HuH-7 (cell line): Measurements from ENCODE around the gene MYRFL.
"Not testable (repeated sequence)": the region's sequence is repeated elsewhere in the genome, so short reads cannot be mapped to it uniquely, and the experiment has no call there.

Experiments
- DNase-seq: peaks from one replicate; pipeline ENCODE4 v3.0.0; 2011; ENCODE audit warnings: low spot score

MYRFL gene

DNA sequence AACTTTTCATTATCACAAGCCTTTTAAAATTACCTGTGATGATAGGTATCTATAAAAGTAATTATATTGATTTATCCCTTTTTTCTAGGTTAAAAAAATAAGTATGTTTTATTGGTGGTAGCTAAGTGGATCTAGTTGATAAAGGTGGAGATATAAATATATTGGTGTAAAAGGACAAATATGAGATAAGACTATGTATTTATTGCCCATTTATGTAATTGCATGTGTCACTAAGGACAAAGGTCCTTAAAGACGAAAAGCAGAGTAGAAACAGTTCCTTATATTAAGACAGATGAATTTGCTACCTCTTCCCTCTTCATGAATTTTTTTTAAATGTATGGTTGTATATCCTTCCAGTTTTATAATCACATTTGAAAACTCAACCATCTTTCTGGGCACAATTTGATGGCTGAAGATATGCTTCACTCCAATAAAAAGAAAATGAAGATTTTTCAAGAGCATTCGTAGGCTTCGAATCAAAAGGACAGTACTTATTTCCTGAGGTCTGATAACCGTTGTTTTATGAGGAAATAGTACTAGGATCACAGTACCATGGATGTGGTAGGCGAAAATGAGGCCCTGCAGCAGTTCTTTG, at the start of gene MYRFL:
Gene MYRFL, plus strand, starts transcription at position 262 of the 595 bp plus-strand sequence. Its CDS starts 291 bp downstream, at position 553.
- no peak for DNase-seq

DNA sequence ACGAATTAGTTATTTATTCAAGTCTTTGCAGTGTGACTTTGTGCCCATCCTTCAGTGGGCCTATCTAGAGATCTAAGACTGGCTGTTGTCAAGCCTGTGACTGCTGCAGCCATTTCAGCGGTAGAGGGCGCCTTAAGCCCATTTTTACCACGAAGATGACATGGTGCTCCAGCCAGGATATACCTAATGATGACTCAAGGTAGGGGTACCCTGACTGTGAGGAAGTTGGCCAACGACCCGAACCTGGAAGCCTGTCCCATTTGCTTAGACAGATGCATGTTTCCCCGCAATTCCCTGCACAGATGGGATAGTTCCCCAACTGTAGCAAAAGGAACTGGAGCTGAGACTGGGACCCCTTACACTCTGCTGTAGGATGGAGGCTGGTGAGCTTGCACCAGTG, 45.1 kb upstream of the MYRFL start:
- DNase-seq, result peak; percentile 39

DNA sequence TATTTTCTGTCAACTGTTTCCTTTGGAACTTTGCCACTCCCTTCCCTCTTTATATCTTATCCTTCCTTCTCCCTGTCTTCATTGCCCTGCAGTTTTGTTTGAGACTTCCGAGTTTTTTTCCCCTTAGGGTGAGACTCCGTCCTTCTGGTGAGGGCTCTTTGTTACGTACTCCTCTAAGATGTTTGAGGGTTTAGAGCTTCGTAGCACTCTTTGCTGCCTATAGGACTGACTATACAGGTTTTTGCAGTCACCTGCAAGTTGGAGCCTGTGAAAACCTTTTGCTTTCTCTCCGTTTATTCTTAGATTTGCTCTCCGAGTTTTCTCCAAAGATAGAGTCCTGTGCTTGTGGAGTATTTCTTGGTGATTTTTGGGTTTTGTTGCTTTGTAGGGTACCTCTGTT, 41.7 kb upstream of the MYRFL start:
- no peak for DNase-seq

DNA sequence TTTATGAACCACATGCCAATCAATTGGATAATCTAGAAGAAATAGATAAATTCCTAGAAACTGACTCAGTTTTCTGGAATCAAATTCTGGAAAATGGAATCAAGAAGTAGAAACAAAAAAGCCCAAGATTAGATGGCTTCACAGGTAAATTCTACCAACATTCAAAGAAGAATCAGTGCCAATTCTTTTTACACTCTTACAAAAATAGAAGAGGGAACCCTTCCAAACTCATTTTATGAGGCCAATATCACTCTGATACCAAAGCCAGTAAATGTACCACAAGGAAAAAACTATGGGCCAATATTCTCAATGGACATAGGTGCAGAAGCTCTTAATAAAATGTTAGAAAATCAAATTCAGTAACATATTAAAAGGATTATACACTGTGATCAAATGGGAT, 35.7 kb upstream of the MYRFL start:
- DNase-seq, result no peak

DNA sequence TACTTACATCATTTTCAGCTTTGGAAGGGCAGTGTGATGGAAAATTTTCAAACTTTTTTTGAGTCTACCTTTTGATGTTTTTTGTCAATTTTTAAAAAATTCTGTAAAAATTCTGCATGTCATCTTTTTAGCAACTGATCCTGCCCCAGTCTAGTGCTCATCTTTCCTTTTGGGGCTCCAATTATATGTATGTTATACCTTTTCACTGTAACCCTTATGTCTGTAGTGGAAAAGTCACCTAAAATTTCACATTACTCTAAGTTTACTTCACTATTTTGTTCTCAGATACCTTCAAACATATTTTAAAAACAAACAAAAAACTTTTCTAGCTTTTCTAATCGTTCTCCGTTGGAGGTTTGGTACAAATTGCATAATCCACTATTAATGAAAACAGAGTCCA, 32.5 kb upstream of the MYRFL start:
- no peak for DNase-seq

DNA sequence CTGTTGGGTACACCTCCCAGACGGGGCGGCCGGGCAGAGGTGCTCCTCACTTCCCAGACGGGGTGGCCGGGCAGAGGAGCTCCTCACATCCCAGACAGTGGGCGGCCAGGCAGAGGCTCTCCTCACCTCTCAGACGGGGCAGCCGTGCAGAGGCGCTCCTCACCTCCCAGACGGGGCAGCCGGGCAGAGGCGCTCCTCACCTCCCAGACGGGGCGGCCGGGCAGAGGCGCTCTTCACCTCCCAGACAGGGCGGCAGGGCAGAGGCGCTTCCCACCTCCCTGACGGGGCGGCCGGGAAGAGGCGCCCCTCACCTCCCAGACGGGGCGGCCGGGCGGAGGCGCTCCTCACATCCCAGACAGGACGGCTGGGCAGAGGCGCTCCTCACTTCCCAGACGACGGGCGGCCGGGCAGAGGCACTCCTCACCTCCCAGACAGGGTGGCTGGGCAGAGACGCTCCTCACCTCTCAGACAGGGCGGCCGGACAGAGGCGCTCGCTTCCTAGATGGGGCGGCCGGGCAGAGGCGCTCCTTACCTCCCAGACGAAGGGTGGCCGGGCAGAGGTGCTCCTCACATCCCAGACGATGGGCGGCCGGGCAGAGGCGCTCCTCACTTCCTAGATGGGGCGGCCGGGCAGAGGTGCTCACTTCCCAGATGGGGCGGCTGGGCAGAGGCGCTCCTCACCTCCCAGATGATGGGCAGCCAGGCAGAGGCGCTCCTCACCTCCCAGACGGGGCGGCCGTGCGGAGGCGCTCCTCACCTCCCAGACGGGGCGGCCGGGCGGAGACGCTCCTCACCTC, 17.7 kb upstream of the MYRFL start:
- DNase-seq, result not testable (repeated sequence)

DNA sequence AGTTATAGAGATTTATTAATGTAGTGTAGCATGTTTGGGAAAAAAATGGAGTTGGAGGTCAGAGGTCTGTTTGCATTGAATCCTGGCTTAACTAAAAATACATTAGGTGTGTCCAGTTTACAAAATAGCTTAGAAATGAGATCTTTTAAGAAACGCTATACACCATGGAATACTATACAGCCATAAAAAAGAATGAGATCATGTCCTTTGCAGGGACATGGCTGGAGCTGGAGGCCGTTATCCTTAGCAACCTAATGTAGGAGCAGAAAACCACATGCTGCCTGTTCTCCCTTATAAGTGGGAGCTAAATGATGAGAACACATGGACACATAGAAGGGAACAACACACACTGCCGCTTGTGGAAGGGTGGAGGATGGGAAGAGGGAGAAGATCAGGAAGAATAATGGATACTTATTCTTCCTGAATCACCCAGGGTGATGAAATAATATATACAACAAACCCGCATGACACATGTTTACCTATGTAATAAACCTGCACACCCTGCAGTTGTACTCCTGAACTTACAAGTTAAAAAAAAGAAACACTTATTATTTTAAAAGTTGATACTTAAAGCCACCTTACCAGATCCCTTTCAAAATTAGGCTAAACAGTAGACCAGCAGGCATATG, 14.0 kb upstream of the MYRFL start:
- DNase-seq, result no peak

DNA sequence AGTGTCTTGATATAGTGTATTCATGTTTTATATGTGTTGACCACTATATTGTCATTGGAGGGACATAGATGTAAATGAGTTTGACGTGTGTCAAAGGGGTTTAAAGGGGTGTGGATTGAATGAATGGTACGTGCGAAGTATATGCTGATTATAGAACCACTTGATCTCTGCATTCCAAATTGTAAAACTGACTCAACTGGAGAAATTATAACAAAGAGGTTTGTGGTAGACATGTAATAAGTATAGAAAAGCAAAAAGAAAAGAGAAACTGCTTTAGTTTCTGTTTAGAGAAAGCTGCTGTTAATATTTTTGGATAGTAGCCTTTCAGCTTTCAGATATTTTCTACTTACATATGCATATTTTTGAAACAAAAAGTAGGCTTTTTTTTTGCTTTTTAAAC, 8.9 kb upstream of the MYRFL start:
- DNase-seq, result no peak

DNA sequence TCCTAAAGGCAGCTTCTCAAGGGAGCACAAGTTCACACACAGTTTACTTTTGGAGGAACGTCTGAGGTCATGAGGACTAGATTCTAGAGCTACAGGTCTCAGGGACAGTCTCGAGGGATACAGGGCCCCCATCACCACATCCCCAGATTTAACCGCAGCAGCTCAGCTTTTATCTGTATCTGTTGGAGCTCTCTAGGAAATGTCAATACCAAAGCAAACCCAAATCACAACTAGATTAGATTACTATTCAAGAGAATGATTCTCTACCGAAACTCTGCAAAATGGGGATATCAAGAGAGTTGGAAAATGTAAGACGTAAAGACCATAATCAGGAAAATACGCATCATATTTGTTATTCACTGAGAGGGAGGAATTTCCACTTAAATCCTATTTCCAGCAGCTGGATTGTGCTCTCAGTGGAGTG, 4.0 kb upstream of the MYRFL start:
- DNase-seq, result no peak

DNA sequence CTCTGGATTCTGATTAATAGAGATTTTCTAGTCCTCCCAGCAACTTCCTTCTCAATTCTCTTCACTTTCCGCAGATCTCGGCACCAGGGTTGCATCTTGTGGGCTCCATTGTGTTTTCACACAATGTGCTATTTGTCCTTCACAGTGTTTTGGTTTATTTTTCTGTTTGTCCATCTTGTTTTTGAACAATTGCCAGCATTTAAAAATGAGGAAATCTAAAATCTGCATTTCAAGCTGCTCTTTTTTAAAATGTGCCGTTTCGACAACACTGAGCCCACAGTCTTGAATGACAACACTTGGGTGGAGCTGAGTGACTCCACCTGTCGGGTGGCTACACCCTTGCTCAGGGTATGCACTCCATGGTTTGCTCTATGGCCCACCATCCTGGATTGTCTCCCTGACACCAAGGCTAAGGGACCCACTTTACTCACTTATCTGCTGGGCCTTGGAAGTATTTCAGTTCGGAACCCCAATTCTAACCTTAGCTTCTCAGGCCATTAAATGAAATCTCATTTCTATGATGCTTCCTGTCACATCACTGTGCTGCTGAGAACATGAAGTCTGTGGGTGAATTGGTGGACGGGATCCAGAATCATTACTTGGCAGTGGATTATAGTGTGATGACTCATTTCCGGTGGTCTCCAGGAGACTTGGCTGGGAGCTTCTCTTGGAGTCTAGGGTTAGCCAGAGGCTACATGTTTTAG, 3.4 kb upstream of the MYRFL start:
- no peak for DNase-seq

DNA sequence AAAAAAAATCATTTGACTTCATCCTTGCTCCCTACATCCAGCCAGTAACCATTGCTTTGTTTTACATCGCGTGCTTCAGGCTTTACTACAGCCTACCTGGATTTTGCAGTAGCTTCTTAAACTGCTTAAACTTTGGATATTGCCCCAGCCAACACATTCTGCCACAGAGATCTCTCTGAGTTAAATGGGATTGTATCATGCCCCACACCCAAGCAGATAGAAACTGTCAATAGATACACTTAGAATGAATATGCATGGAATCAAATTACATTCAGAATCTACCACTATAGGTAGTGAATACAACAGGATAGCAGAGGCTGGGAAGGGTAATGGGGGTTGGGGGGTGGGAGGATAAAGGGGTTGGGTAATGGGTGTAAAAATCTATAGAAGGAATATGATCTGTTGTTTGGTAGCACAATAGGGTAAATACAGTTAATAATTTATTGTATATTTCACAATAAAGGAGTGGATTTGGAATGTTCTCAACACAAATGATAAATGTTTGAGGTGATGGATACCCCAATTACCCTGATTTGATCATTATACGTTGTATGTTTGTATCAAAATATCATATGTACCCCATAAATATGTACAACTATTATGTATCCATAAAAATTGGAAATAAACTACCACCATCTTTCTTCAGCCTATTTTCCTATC, 2.7 kb upstream of the MYRFL start:
- DNase-seq, result no peak

DNA sequence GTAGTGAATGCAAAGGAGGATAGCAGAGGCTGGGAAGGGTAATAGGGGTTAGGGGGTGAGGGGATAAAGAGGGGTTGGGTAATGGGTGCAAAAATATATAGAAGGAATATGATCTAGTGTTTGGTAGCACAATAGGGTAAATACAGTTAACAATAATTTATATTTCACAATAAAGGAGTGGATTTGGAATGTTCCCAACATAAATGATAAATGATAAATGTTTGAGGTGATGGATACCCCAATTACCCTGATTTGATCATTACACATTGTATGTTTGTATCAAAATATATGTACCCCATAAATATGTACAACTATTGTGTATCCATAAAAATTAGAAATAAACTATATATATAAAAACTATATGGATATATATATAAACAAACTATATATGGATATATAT, 999 bp upstream of the MYRFL start:
- no peak for DNase-seq

DNA sequence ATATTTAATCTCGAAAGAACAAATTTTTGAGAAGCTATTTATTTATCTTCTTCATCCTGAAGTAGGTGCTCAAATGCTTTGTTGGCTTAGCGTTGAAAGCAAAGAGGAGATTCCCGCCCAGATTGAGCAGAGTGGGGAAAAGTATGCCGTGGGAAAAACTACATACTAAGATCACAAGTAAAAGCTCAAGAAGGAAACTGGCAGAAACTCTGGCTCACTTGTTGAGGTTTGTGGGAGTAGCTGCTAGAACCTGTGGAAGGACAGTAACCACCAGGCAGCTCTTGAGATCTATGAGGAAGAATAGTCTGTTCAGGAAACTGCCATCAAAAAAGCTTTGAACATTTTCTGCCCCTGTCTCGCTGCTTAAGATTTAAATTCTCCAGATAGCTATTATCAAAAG, 3.9 kb downstream of the MYRFL start:
- no peak for DNase-seq

DNA sequence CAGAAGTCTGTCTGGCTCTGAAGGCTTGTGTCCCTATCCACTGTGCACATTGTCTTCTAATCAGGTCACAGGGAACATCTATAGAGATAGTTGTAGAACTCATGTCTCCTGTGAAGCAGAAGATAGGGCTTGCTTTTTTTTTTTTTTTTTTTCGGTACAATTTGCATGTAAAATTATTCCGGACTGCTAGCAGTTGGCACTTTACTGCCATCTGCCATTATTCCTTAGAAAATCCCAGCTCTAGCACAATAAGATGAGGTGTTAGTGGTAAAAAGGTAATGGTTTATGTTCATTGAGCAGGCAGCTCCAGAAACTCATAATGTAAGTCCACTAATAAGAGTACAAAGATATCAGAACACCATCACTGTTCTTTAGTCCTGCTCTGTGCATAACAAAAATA, 8.7 kb downstream of the MYRFL start:
- DNase-seq, result no peak

DNA sequence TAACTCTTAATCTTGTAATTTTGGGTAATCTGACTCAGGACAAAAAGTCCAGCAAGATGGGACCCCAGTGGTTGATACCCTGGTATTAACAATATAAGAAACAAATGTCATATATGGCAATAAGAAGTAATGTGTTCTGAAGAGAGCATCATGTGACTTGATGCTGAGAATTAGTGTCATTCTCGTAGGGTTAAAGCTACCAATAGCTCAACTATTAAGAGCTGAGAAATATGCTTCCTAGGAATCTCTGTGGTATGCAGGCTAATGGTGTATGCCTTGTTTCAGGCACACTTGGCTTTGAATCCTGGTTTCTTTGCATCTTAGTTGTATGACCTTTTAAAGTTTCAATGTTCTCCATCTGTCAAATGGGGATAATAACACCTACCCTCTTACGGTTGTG, 9.1 kb downstream of the MYRFL start:
- DNase-seq, result no peak

DNA sequence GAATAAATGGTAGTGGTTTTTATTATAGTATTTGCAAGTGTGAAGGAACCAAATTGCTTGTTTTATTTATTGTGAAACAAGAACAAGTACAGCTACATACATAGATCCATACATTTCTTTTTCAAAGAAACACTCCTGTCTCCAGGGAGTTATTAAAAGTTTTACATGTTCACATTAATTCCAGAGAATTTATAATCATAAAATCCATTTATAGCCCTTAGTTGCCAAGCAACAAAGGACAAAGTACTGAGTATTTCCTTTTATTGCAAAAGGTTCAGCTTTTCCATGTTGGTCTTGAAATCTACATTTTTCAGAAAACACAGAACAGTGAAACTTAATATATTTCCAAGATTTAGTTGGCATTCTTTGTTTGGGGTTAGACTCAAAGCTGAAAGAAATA, 9.5 kb downstream of the MYRFL start:
- no peak for DNase-seq

DNA sequence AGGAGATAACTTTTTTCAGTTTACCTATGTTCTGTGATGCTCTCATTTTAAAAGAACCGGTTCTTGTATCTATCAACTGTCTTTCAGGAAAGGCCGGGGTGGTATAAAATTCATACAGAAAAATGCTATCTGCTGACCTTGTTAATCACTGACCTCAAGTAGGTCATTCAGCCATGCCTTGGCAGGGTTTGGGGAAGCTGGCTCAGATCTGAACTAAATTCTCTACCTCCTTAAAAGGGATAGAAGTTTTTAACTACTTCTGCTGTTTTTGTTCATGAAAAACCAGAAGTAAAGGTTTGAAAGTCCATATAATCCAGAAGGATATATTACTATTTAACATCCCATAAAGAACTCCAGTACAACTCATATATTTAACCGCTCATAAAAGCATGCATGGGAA, 10.1 kb downstream of the MYRFL start:
- DNase-seq, result no peak

DNA sequence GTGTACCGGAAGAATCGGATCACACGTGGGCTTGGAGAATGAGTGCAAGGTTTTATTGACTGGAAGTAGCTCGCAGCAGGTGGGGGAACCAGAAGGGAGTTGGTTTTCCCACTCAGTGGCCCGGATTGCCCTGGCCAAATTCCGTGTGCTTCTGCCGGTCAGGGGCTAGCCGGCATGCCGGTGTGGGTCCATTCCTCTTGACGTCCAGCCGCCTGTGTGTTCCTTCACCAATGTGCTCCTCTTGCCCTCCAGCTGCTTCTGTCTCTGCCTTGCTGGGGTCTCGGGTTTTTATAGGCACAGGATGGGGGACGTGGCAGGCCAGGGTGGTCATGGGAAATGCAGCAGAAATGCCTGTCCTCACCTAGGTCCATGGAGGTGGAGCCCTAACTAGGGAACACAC, 11.0 kb downstream of the MYRFL start:
- DNase-seq, result no peak

DNA sequence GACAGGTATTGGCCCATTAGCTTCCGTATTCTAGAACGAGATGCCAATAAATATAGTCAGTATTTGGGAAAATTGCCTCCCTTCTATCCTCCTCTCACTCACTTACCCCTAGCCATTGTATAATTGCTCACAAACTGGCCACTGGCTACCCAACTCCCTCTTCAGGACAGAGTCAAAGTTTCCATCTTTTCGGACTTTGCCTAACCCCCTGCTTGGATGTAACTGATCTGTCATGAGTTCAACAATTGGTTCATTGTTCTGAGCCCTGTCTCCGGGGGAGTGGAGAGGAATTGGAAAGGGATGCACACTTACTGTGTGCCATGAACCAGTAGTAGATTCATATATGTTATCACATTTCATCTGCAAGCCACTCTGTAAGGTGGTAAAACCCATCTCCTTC, 12.2 kb downstream of the MYRFL start:
- DNase-seq, result peak; percentile 15

DNA sequence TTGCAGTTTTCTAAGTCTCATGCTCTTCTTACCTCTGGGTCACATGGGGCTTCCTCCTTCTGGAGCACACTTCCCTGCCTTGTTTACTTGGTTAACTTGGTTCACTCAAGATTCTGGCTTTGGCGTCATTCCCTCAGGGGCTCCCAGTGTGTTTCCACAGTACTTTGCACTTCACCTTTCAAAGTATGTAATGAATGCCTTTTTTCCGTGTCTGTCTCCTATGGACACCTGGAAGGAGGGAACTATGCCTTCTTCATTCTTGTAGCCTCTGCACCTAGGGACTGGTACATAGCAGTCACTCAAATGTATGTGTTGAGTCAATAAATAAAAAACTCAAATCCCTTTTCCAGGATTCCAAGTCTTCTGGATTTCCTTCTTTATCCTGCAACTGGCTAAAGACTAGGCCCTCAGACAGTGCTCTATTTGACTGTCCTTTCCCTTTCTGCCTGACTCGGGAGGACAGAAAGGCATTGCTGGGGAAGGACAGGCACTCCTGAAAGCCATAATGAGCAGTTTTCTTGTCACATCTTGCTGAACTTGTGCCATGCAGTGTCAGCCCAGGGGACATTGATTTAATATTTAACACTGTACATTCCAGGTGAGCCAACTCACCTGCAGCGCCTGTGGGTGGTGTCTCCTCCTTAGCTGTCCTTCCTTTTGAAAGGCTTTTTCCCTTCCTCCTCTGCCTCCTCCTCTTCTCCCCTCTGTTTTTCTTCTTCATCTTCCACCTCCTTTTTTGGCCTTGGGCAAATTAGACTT, 12.8 kb downstream of the MYRFL start:
- DNase-seq, result no peak

DNA sequence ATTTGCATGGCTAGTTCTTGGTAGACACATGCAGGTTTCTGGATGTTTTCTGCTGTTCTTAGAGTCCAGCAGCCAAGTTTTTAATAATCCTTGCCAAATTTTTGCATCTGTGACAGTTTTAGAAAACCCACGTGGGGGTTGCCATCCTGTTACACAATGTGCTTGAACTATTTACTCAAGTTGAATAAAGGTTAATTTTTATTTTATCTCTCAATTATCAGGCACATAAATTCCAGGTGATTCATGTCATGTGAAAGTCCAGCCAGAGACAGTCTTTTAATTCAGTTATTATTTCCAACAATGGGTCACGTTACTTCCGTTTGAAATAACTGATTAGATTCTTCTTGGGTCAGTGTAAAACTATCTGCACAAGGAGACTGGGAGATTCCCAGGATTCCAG, 15.7 kb downstream of the MYRFL start:
- DNase-seq, result no peak

DNA sequence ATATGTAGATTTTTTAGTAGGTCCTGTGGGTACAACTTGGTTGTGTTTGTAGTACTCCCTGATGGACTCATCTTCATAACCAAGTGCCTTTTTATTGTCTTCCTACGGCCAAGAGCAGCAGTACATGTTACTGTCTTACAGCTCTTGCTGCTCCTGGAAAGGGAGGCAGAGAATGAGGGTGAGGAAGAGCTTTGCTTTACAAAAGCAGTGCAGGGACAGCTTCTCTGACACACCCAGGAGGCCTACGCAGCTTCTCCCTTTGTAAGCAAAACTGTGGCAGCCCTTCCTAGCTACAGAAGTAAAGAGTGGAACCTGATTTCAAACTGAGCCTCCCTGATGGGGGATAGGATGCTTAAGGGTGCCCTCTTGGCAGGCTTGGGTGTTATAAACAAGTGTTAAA, 18.6 kb downstream of the MYRFL start:
- DNase-seq, result no peak
